Activated CD8-positive, alpha-beta memory T cell treated with anti-CD3 and anti-CD28 coated beads, Interleukin-2, amount 50 U/mL, for 48 hours (primary cell): ENCODE measurements around the gene CEBPE.

ENCODE experiments used
- DNase-seq: peaks from one replicate; pipeline ENCODE4 v3.0.0-alpha.2; 2020

The CEBPE gene

GRCh38 chr14:23142826-23143225, 23.8 kb upstream of the CEBPE start:
- no peak for DNase-seq

GRCh38 chr14:23141706-23142444, 22.8 kb upstream of the CEBPE start:
- no peak for DNase-seq

- no peak for DNase-seq
These were observed 21.3 kb upstream of the CEBPE start for GRCh38 chr14:23140371-23140770.

GRCh38 chr14:23139874-23140273, 20.8 kb upstream of the CEBPE start:
- no peak for DNase-seq

- no peak for DNase-seq
These were observed 18.9 kb upstream of the CEBPE start for GRCh38 chr14:23137813-23138535.

GRCh38 chr14:23137192-23137812, 18.2 kb upstream of the CEBPE start:
- DNase-seq: no peak

GRCh38 chr14:23136566-23137133, 17.6 kb upstream of the CEBPE start:
- no peak for DNase-seq

- no peak for DNase-seq
These were observed 13.9 kb upstream of the CEBPE start for GRCh38 chr14:23132970-23133369.

- no peak for DNase-seq
These were observed 12.4 kb upstream of the CEBPE start for GRCh38 chr14:23131482-23131881.

GRCh38 chr14:23130871-23131270, 11.8 kb upstream of the CEBPE start:
- no peak for DNase-seq

- no peak for DNase-seq
These were observed 10.8 kb upstream of the CEBPE start for GRCh38 chr14:23129759-23130316.

GRCh38 chr14:23128969-23129758, 10.1 kb upstream of the CEBPE start:
- no peak for DNase-seq

GRCh38 chr14:23127861-23128260, 8.8 kb upstream of the CEBPE start:
- no peak for DNase-seq

GRCh38 chr14:23126548-23127278, 7.7 kb upstream of the CEBPE start:
- DNase-seq: no peak

GRCh38 chr14:23125933-23126524, 7.0 kb upstream of the CEBPE start:
- no peak for DNase-seq

- no peak for DNase-seq
These were observed 6.0 kb upstream of the CEBPE start for GRCh38 chr14:23125011-23125410.

GRCh38 chr14:23124337-23124954, 5.4 kb upstream of the CEBPE start:
- no peak for DNase-seq

GRCh38 chr14:23123419-23123818, 4.4 kb upstream of the CEBPE start:
- DNase-seq: no peak

GRCh38 chr14:23122086-23122485, 3.0 kb upstream of the CEBPE start:
- no peak for DNase-seq

- DNase-seq: no peak
These were observed 2.3 kb upstream of the CEBPE start for GRCh38 chr14:23121361-23121771.
